Lower lobe of right lung (tissue), 2 donors: ENCODE measurements around the gene ABL1. TPM values are rescaled to one million over a fixed set of nuclear protein-coding genes. Genes with fewer than 3 reads are reported as not detected.

Source experiments
- ATAC-seq, 2 donors: fragments of 200-7000 bp; cut with Tn5 transposase; one replicate each; pipeline ENCODE4 v1.9.1; 2020 to 2022; ENCODE audit warnings: mild to moderate bottlenecking in 2 of 2, moderate library complexity in 2 of 2
- DNase-seq: peaks from one replicate; pipeline ENCODE4 v3.0.0-alpha.2; 2020
- H3K27ac ChIP-seq: fragments of 200-600 bp; one replicate; pipeline ENCODE4 v1.8.0; 2022
- H3K27me3 ChIP-seq: fragments of 200-600 bp; one replicate; pipeline ENCODE4 v1.8.0; 2022; ENCODE audit warnings: low read depth
- H3K36me3 ChIP-seq: fragments of 200-600 bp; one replicate; pipeline ENCODE4 v1.8.0; 2022; ENCODE audit warnings: mild to moderate bottlenecking
- H3K4me1 ChIP-seq: fragments of 200-600 bp; one replicate; pipeline ENCODE4 v1.8.0; 2022
- H3K4me3 ChIP-seq: fragments of 200-600 bp; one replicate; pipeline ENCODE4 v1.8.0; 2022; ENCODE audit warnings: mild to moderate bottlenecking
- H3K9me3 ChIP-seq: fragments of 200-600 bp; one replicate; pipeline ENCODE4 v1.8.0; 2022
- intact Hi-C: fragments of 100-400 bp; cut with DNase I; formaldehyde crosslinking; loops from one replicate; pipeline ENCODE4 v1.11.0; 2022
- total RNA-seq: library from RNA; stranded (reverse); fragmentation: NEBNext Ultra II Directional; extraction: Animal tissue kit (Norgen Biotek cat#: 25700); gene quantifications from one replicate; pipeline ENCODE4 v1.2.1, GENCODE V29; 2021
- TF ChIP-seq, protein P1 (sequence below): fragments of 200-600 bp; IDR thresholded peaks from one replicate; pipeline ENCODE4 v1.8.0; 2022; ENCODE audit warnings: antibody characterized with exemption, mild to moderate bottlenecking
- donor health status: DM: no; HTN: yes; CAD: no; lungs with severe emphysema.

Gene ABL1
- total RNA-seq, 1 donor from 2014 or later, result 50.2 TPM

DNA sequence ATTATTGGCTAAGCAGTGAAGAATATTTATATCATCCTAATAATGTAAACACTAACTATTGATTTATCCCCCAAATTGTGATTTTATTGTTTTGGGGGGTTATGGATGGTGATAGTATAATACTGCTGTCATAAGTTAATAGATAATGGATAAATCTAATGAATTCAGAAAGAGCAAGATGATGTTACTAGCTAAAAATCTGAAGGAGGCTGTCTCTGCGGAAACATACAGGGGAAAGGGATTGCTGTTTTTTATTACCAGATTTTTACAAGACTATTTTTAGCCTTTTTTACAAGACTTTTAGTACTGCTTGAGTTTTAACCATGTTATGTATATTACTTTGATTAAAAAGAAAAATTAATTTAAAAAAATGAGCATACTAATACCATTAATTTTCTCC, 5.3 kb upstream of the ABL1 start:
- H3K27ac ChIP-seq, result no peak overlapping the region
- ATAC-seq, result no peak
- H3K36me3 ChIP-seq, result no peaks in the 10 kb centered on the region
- DNase-seq, result no peak
- H3K27me3 ChIP-seq, result no peaks in the 10 kb centered on the region
- no peak overlapping the region for H3K4me3 ChIP-seq
- H3K4me1 ChIP-seq, result peaks cover 32% of the 10 kb centered on the region
- TF ChIP-seq, protein P1, sequence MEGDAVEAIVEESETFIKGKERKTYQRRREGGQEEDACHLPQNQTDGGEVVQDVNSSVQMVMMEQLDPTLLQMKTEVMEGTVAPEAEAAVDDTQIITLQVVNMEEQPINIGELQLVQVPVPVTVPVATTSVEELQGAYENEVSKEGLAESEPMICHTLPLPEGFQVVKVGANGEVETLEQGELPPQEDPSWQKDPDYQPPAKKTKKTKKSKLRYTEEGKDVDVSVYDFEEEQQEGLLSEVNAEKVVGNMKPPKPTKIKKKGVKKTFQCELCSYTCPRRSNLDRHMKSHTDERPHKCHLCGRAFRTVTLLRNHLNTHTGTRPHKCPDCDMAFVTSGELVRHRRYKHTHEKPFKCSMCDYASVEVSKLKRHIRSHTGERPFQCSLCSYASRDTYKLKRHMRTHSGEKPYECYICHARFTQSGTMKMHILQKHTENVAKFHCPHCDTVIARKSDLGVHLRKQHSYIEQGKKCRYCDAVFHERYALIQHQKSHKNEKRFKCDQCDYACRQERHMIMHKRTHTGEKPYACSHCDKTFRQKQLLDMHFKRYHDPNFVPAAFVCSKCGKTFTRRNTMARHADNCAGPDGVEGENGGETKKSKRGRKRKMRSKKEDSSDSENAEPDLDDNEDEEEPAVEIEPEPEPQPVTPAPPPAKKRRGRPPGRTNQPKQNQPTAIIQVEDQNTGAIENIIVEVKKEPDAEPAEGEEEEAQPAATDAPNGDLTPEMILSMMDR, result no peak
- no peaks in the 10 kb centered on the region for H3K9me3 ChIP-seq
- intact Hi-C loops, result no loop called here

DNA sequence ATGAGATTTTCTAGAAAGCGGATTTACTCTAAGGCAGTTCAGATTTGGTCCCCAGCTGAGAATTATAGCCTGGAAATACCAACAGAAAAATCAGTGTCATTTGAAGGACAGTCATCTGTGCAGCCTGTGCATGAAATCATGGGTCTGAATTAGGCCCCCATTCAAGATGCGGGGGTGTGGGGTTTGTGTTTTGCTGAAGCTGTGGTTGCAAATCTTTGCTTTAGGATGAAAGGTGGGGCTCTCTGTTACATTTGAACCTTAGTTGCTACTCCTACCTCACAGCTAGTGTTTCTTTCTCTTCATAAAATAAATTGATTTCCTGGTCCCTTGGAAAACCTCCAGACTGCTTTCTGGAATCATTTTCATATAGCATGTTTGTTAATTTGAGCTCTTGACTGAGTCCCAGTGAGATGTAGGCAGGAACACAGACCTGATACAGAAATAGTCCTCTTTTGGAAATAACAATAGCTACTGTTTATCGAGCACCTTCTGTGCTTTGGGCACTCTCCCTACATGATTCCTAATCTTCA, 4.8 kb upstream of the ABL1 start:
- no peak for ATAC-seq
- no peaks in the 10 kb centered on the region for H3K27me3 ChIP-seq
- TF ChIP-seq, protein P1, result no peak
- H3K27ac ChIP-seq, result no peak overlapping the region
- no peaks in the 10 kb centered on the region for H3K36me3 ChIP-seq
- intact Hi-C loops, result no loop called here
- peaks cover 26% of the 10 kb centered on the region for H3K4me1 ChIP-seq
- H3K9me3 ChIP-seq, result no peaks in the 10 kb centered on the region
- H3K4me3 ChIP-seq, result no peak overlapping the region
- no peak for DNase-seq

DNA sequence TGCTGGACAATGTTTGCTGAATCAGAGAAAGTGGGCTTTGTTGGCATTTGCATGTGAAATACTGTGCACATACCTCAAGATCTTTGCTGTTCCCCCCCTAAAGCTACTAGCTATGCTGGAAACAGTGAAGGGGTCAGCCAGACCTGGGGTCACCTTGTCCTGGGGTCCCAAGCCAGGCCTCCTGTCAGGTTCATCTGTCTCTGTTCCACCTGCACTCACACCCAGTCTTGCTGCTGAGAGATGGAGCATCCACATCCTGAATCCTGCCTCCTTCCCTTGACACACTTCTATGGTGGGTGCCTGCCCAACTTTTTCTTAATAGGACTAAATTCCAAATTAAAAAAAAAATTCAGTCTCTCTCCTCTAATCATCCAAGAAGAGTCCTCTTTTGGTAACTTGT, 4.0 kb upstream of the ABL1 start:
- no peaks in the 10 kb centered on the region for H3K36me3 ChIP-seq
- H3K4me1 ChIP-seq, result peaks cover 22% of the 10 kb centered on the region
- TF ChIP-seq, protein P1, result no peak
- H3K9me3 ChIP-seq, result no peaks in the 10 kb centered on the region
- H3K27me3 ChIP-seq, result no peaks in the 10 kb centered on the region
- no peak overlapping the region for H3K27ac ChIP-seq
- no peak overlapping the region for H3K4me3 ChIP-seq
- no peak for DNase-seq
- no peak for ATAC-seq
- intact Hi-C loops, result no loop called here

DNA sequence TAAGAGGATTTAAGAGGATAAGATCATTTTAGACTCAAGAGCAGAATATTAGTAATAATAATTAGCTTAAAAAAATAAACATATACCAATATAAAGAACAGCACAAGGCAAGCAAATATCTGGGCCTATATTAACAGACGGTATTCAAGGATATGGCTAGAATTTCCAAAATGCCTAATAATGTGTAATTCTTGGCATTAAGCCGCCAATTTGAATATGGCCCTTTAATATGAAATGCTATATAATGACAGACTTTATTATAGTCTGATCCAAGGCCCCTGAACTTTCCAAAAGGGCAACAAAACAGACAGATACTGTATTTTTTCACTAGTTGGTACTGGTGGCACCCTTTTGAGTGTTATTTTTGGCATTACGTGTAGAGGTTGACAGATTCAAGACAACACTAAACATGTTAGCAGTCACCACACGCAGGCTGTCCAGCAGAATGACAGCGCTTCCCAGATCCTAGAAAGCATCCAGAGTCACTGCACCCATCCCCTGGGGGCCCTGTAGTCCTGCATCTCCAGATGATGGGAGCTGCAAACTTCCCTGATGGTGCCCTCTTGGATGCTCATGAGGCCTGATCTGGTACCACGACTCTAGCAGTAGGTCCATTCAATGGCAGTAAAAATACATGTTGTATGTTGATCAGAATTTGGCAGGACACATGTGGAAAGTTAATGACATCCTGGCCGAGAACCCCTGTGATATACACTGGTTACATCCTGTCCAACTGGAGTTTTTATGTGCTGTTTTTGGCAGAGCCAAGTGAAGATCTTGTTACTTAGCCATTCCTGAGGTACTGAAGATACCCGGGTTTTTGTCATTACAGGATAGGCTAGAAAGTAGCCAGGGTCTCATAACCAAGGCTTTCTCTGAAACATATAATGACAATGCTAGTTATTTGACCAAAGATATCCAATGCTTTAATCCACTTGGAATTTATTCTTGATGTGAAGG, 1.7 kb upstream of the ABL1 start:
- Histone ChIP-seq H3K27ac (peak overlapping the region; percentile 88), H3K4me3 (peak overlapping the region; percentile 72)
- DNase-seq, result no peak

DNA sequence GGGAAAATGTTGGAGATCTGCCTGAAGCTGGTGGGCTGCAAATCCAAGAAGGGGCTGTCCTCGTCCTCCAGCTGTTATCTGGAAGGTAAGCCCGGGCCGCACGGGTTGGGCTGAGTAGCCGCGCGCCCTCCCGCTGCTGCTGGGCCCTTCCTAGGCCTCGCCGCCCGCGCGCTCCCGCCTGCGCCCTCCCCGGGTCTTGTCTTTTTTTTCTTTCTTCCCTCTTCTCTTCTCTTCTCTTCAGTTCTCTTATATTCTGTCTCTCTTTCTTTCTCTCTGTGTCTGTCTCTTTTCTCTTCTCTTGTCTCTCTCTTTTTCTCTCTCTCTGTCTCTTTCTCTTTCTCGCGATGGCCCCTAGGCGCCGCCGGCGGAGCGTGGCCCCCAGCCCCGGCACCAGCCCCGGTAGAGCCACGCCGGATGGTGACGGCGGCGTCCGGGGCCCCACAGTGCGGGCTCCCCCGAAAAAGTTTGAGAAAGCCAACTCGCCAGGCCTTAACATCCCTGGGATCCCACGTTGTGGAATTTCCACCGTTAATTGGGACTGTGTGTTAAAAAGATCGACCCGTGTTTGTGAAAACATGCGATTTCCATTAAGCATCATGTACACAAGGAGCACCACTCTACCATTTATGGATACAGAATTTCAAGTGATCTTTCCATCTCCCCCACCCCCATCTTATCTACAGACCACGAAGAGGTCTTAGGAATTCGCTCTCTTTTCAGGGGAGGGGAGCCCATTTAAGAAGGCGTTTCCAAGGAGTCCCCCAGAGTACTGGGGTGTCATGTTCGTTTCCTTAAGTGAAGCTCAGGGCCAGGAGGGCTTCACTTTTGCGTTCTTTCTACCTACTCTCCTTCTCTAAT, 616 bp downstream of the ABL1 start:
- peak overlapping the region; percentile 72 for H3K4me3 ChIP-seq
- H3K27ac ChIP-seq, result peak overlapping the region; percentile 88
- no peaks in the 10 kb centered on the region for H3K9me3 ChIP-seq
- TF ChIP-seq, protein P1, result no peak
- DNase-seq (peak; percentile 66), ATAC-seq (peak; percentile 43 to 60)
- H3K4me1 ChIP-seq, result peaks cover 49% of the 10 kb centered on the region
- no peaks in the 10 kb centered on the region for H3K27me3 ChIP-seq
- H3K36me3 ChIP-seq, result no peaks in the 10 kb centered on the region
- intact Hi-C loops, result no loop called here

More for the DNA sequence above, 1.7 kb upstream of the ABL1 start:
- no peaks in the 10 kb centered on the region for H3K27me3 ChIP-seq
- peaks cover 40% of the 10 kb centered on the region for H3K4me1 ChIP-seq
- no peak for ATAC-seq
- intact Hi-C loops, result no loop called here
- H3K36me3 ChIP-seq, result no peaks in the 10 kb centered on the region
- TF ChIP-seq, protein P1, result no peak
- no peaks in the 10 kb centered on the region for H3K9me3 ChIP-seq
